GM21529 (cell line): ENCODE data around the gene WASHC3.
"Not testable (repeated sequence)": the region's sequence is repeated elsewhere in the genome, so short reads cannot be mapped to it uniquely, and the experiment has no call there.

Experiments
- ATAC-seq: cut with Tn5 transposase; IDR thresholded peaks from one replicate; pipeline ENCODE4 v1.9.1; 2021; ENCODE audit not compliant: unreplicated experiment

WASHC3 gene, protein sequence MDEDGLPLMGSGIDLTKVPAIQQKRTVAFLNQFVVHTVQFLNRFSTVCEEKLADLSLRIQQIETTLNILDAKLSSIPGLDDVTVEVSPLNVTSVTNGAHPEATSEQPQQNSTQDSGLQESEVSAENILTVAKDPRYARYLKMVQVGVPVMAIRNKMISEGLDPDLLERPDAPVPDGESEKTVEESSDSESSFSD

DNA sequence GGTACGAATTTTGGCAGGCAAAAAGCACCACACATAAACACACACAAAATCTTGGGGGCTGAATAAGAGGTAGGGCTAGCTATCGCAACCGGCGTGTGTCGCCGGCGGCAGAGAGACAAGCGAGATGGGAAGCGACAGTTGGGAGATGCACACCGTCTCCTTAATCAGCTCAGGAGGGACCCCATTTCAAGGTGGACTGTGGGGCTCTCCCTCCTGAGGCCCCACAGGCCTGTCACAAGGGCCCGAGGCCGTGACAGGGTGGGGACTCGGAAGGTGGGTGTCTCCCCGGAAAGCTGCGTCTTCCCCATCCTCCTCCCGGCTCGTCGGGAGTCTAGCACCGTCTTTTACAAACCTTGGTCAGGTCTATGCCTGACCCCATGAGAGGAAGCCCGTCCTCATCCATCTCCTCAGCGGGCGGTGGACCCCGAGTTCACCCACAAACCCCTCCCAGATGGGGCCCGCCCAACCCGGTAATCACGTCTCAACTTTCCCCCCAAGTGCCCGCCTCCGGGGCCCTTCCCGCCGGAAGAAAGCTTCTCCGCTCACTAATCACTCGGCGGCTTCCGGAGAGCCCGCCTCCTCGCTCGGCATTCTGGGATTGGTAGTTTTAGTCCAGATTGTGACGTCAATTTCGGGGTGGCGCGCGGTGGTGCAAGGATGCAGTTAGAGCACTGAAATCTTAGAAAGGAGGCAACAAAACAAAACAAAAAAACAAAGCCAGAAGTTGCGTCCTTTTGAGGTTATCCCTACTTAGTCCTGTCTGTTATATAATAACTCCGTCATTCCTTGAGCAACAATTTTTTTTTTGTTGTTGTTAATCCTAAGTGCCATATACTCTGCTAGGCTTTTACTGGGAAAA is at the start of gene WASHC3:
TSS of gene WASHC3 (minus strand) at position 432 of the 859 bp plus-strand sequence. CDS start at position 403, 29 bp downstream.
- peak; percentile 96 for ATAC-seq

DNA sequence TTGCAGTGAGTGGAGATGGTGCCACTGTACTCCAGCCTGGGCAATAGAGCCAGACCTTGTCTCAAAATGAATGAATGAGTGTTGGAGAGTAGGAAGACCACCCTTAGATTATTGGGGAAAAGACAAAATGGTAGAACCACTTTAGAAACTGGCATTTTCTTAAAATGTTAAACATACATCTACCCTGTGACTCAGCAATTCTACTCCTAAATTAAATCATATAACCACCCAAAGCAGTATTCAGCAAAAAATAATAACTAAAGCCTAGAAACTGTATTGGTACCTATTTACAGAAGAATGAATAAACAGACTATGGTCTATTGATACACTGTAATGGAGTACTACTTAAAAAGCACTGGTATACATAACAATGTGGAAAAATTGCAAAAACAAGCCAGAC is 49.0 kb upstream of the WASHC3 start:
- no peak for ATAC-seq

DNA sequence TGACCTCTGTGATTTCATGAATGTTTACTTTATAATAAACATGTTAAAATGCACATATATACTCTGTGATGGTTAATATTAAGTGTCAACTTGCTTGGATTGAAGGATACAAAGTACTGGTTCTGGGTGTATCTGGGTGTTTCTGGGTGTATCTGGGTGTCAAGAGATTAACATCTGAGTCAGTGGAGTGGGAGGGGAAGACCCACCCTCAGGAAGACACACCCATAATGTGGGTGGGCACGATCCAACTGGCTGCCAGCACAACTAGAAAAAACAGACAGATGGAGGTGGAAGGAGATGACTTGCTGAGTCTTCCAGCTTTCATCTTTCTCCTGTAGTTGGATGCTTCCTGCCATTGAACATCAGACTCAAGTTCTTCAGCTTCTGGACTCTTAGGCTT is 46.2 kb upstream of the WASHC3 start:
- no peak for ATAC-seq

DNA sequence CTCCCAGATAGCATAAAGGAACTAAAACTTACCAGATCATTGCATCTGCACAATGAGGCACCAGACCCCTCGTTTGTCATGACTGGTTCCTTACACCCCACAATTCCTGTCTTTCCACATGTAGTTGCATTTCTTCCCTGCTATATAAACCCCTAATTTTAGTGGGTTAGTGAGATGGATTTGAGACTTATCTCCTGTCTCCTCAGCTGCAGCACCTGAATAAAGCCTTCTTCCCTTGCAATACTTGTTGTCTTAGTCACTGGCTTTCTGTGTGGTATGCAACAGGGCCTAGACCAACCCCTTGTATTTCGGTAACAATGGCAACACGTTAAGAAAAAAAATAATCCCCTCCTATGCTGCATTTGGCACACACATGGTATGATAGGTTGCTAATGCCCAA is 45.1 kb upstream of the WASHC3 start:
- no peak for ATAC-seq

DNA sequence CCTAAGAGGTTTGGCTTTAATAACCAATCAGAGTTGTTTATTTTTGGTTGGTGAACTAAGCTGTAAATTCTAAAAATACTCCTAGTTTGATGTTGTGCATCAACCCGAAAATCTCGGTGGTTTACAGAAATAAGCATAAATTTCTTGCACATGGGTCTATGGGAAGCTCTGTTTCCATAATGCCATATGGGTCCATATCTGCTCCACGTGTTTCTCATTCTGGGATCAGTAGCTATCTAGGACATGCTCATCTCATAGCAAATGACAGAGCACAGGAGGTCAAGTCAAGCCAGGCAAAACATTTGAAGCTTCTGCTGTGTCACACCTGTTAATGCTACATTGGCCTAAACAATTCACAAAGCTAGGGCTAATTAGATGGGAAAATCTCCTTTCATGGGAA is 35.1 kb upstream of the WASHC3 start:
- no peak for ATAC-seq

DNA sequence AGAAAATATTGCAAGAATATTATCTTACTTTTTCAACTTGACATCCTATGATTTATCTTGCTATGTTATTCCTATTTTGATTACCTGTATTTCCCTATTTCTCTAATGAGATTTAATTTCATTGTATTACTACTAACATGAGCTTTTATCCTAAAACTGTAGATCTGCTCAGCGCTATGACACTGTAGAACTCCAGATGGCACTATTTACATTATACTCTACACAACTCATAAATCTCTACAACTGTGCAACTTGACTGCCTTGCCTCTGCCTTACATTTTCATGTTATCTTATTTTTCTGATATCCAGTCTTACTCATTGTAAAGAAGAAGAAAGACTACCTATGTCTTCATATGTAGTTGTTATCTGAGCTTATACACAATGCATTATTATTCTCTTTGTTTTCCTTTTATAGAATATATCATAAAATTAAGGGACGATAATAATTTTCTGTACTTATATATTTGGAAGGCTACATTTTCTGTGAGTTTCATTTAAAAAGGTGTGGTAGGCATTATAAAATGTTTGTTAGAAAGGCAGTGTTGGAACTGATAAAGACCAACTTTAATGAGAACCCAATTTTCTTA is 34.0 kb upstream of the WASHC3 start:
- ATAC-seq = peak; percentile 72

DNA sequence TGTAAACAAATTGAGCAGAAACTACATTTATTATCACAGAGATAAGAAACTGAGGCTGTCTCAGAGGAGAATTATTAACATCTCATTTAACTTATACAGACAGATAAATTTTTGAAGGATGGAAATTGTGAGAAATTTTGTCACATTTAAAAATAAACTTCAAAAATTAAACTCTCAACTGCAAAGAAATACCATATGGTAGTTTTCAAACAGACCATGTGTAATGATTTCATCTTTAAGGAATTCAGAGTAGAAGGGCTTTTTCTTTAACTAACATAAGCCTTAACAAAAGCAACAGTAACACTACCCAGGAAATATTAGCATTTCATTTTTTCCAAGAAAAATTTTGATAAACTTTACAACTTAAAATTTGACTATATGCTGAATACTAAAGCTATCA is 31.5 kb upstream of the WASHC3 start:
- no peak for ATAC-seq

DNA sequence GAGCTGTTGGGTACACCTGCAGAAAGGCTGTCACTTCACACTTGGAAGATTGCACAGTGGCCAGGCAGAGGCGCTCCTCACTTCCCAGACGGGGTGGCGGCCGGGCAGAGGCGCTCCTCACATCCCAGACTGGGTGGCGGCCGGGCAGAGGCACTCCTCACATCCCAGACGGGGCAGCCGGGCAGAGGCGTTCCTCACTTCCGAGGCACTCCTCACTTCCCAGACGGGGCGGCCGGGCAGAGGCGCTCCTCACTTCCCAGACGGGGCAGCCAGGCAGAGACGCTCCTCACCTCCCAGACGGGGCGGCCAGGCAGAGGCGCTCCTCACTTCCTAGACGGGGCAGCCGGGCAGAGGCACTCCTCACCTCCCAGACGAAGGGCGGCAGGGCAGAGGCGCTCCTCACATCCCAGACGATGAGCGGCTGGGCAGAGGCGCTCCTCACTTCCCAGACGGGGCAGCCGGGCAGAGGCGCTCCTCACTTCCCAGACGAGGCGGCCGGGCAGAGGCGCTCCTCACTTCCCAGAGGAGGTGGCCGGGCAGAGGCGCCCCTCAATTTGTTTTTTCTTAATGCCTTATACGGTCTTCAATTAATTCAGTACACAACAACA is 27.5 kb upstream of the WASHC3 start:
- not testable (repeated sequence) for ATAC-seq

DNA sequence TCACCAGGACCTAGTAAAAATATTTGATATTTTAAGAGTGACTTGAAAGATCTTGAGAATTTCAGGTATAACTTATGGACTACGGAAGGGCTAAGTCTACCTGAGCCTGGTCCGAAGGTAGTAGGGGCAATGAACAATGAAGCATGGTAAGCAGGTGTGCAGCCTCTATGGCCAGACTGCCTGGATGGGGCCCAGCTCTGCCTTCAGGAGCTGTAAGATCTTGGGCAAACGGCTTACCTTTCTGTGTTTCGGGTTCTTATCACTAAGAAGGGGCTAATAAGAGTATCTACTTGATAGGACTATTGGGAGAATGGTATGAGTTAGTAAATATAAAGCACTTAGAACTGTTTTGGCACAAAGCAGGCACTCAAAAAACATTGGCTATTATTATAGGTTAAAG is 19.1 kb upstream of the WASHC3 start:
- ATAC-seq = no peak

DNA sequence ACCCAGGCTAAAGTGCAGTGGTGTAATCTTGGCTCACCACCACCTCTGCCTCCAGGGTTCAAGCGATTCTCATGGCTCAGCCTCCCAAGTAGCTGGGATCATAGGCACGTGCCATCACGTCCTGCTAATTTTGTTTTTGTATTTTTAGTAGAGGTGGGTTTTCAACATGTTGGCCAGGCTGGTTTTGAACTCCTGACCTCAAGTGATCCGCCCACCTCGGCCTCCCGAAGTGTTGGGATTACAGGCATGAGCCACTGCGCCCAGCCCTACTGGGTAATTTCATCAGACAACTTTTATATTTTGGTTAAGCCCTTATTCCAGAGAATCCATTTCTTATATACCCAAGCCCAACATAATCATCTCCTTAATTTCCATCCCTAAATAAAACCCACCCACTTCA is 10.3 kb upstream of the WASHC3 start:
- not testable (repeated sequence) for ATAC-seq

DNA sequence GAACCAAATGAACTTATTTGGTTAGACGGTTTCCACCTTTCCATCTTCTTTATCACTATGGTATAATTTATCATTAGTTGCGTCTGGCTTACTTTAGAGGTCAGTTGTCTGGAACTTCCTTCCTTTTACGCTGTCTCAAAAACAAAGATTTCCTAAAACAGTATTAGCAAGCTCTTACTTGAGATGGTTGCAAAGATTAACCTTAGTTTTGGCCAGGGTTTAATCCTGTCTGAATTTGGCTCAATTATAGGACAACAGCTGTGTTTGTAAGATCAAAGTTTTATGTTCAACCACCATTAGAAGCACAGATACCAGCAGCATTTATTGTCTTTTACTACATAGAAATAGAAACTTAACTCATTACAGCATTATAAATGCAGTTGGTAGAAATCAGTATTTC is 7.9 kb upstream of the WASHC3 start:
- ATAC-seq = no peak

DNA sequence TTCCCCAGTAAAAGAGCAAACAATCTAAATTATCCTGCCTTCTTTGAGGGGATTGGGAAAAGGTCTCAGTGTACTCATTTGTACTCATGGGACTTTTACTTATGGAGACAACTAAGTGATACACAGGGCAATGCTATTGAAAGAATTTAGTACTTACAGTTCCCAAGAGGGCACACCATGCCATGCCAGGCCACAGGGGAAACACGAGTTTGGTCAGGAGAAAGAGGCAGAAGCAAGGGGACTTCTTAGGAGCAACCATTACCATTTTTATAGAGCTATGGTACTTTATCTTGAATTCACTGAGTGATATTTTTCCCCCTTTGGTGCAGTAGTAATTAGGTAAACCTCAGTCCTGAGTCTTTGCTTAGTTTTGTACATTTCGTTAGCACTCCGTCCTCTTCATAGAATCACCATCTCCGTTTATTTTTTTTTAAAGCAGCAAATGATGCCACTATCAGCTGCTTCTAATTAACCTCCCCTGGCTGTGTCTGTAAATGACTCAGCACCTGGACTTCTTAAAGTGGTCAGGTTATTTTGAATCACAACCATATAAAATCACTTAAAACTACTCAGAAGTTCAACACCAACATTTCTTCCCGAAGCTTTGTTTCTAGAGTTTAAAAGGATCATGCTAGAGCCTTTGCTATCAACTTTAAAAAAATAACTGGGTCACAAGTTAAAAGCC is 5.9 kb upstream of the WASHC3 start:
- no peak for ATAC-seq

DNA sequence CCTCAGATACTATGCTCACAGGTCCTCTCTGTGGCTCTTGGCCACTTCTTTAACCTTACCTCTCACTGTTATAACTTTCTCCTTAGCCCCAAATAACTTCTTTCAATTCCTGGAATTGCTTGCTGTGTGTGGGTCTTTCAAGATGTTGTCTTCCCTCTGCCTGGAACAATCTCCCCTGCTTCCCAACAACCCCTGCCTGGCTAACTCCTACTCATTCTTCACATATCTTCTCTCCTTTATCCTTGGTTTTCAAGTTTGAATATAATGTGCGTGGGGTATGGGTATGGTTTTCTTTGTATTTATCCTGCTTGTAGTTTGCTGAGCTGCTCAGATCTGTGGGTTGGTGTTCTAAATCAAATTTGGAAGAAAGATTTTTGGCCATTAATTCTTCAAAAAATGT is 2.7 kb upstream of the WASHC3 start:
- no peak for ATAC-seq

DNA sequence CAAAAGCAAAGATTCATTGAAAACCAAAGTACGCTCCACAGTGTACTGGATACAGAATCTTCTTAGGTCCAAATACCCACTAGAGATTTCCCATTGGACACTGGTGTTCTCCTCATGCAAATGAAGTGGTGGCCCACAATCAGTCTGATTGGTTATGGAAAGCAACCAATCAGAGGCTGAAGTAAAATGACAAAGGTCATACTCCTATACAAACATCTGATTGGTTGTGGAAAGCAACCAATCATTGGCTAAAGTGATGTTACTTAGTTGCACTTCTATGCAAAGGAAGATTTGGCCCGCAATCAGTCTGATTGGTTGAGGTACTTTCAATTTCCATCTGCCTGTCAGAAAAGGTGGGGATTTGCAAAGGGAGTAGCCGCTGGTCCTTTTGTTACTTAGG is 1.3 kb upstream of the WASHC3 start:
- no peak for ATAC-seq

DNA sequence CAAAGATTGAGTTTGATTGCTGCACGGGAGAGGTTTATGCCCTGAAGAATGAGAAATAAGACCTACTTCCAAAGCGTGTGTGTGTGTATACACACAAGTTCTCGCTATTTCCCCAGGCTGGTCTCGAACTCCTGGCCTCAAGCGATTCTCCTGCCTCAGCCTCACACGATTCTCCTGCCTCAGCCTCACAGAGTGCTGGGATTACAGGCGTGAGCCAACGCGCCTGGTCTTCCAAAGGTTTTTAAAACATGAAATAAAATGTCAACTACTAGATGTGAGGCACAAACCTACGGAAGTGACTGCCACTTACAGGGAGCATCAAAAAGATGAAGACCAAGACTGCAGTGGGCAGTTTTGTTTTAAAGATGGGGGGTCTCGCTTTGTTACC is 622 bp upstream of the WASHC3 start:
- ATAC-seq = no peak

DNA sequence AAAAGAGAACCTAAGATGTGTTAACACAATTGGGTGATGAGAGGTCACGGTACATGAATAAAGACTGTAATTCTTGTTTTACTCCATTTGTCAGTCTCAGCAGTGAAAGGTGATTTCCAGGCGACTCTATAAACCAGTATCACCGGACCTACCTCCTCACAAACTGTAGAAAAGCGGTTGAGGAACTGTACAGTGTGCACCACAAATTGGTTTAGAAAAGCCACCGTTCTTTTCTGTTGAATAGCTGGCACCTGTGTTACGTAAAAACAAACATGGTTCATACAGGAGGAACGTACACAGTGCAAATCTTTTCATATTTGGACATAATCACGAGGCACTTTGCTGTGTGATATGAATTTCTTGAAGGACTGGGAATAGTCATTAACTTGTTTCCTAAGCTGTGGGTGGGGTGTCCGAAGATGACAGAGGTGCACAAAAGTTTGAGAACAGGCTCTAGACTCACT is 663 bp downstream of the WASHC3 start:
- peak; percentile 33 for ATAC-seq

DNA sequence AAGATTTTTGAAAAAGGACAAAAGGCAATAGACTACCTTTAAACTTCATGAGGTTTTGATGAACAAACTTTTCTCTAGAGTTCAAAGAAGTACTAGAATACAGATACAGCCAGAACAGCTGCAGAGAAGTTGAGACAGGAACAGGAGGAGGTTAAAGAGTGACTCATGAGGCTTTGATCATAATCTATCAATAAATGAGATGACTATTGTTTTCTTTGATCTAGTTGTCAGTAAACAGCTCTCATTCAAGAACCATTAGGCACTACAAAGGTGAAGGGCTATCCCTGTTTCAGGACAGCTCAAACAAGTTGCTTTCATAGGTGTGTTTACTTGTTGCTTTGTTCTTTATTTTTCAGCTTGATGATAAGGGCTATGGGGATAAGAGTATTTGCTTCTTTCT is 2.4 kb downstream of the WASHC3 start:
- ATAC-seq = no peak

DNA sequence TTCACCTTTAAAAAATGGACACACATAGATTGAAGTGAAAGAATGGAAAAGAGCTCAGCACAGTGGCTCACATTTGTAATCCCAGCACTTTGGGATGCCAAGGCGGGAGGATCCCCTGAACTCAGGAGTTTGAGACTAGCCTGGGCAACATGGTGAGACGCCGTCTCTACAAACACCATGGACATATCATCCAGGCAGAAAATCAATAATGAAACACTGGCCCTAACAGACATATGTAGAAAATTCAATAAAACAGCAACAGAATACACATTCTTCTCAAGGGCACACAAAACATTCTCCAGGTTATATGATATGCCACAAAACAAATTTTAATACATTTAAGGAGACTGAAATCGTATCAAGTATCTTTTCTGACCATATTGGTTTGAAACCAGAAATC is 7.4 kb downstream of the WASHC3 start:
- no peak for ATAC-seq

DNA sequence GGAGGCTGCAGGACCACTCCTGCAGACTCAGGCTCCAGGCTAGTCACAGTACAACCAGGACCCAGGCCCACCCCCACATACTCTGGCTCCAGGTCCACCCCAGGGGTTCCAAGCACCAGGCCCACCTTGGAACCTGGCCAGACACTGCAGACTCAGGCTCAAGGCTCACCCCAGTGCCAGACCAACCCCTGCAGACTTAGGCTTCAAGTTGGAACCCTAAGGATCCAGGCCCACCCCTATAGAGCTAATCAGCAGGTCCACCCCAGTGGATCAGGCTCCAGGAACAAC is 8.8 kb downstream of the WASHC3 start:
- no peak for ATAC-seq

DNA sequence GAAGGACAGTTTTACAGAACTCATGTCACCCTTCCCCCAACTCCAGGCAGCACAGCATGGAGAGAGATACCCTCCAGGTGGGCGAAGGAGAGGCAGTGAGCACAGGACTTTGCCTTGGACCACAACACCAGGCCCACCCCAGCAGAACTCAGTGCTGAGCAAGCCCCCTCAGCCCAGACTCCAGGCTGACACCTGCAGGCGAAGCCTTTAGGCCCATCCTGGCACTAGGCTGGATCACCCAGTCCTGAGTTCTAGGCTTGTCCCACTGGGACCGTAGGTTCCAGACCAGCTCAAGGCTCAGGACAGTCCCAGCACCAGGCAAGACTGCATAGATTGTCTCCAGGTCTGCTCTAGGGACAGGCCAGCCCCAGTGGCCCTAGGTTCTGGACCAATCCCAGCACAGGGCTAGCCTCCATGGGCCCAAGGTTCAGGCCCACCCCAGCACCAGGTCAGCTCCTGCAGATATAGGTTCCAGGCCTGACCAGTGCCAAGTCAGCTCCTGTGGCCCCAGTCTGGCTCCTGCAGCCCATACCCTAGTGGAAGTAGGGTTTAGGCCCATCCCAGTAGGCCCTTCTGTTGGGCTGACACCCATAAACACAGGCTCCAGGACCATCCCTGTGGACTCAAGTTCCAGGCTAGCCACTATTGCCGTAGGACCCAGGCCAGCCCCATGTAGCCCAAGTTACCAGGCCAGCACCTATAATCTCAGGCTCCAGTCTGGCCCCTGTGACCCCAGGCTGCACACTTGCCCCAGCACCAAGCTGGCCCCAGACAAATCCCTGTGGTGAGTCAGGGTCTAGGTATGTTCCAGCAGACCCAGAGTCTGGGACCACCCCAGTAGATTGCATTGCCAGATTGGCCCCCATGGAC is 9.4 kb downstream of the WASHC3 start:
- ATAC-seq = no peak
